NCI-H526 treated with DMSO at 0.1 percent for 48 hours (cell line): ENCODE measurements around the gene FAM136A.
"Not testable (repeated sequence)": the region's sequence is repeated elsewhere in the genome, so short reads cannot be mapped to it uniquely, and the experiment has no call there.

Source experiments
- DNase-seq: peaks from one replicate; lab custom pipeline; 2025; lab: John Stamatoyannopoulos, UW

The FAM136A gene

GRCh38 chr2:70301344-70302194 lies at the start of gene FAM136A:
TSS of gene FAM136A (minus strand) at chr2:70302067. CDS start at chr2:70302011, 56 bp downstream.
- DNase-seq = peak; percentile 72

- no peak for DNase-seq
These were observed 48.2 kb upstream of the FAM136A start for GRCh38 chr2:70349921-70350685.

GRCh38 chr2:70347831-70348230 lies 46.0 kb upstream of the FAM136A start:
- DNase-seq = no peak

GRCh38 chr2:70344195-70344594 lies 42.3 kb upstream of the FAM136A start:
- DNase-seq = no peak

GRCh38 chr2:70341477-70341765 lies 39.6 kb upstream of the FAM136A start:
- no peak for DNase-seq

GRCh38 chr2:70340761-70341476 lies 39.1 kb upstream of the FAM136A start:
- peak; percentile 61 for DNase-seq

- DNase-seq = no peak
These were observed 38.2 kb upstream of the FAM136A start for GRCh38 chr2:70340075-70340474.

GRCh38 chr2:70336552-70336951 lies 34.7 kb upstream of the FAM136A start:
- DNase-seq = no peak

GRCh38 chr2:70331012-70331411 lies 29.1 kb upstream of the FAM136A start:
- DNase-seq = no peak

GRCh38 chr2:70330476-70330875 lies 28.6 kb upstream of the FAM136A start:
- DNase-seq = no peak

GRCh38 chr2:70328921-70329561 lies 27.2 kb upstream of the FAM136A start:
- DNase-seq = peak; percentile 80

- DNase-seq = no peak
These were observed 24.0 kb upstream of the FAM136A start for GRCh38 chr2:70325875-70326274.

- no peak for DNase-seq
These were observed 20.7 kb upstream of the FAM136A start for GRCh38 chr2:70322518-70322917.

GRCh38 chr2:70321370-70321769 lies 19.5 kb upstream of the FAM136A start:
- no peak for DNase-seq

GRCh38 chr2:70314640-70315039 lies 12.8 kb upstream of the FAM136A start:
- no peak for DNase-seq

- DNase-seq = no peak
These were observed 10.7 kb upstream of the FAM136A start for GRCh38 chr2:70312560-70312959.

- DNase-seq = no peak
These were observed 9.0 kb upstream of the FAM136A start for GRCh38 chr2:70310899-70311298.

GRCh38 chr2:70305531-70305930 lies 3.7 kb upstream of the FAM136A start:
- DNase-seq = no peak

GRCh38 chr2:70304498-70304897 lies 2.6 kb upstream of the FAM136A start:
- DNase-seq = no peak

- DNase-seq = no peak
These were observed 1.3 kb upstream of the FAM136A start for GRCh38 chr2:70303186-70303585.

GRCh38 chr2:70302195-70302546 lies 304 bp upstream of the FAM136A start:
- not testable (repeated sequence) for DNase-seq

GRCh38 chr2:70300771-70301343 lies 1.0 kb downstream of the FAM136A start:
- DNase-seq = no peak
